Hepatocyte (in vitro differentiated cells): ENCODE results near the gene KCNJ4. TPM values are rescaled to one million over a fixed set of nuclear protein-coding genes. Genes with fewer than 3 reads are reported as not detected.
A peak's percentile ranks its signal among the peaks of the same experiment; 100 is the strongest.
"Not testable (repeated sequence)": the region's sequence is repeated elsewhere in the genome, so short reads cannot be mapped to it uniquely, and the experiment has no call there.

ENCODE experiments used
- DNase-seq: peaks from one replicate; pipeline ENCODE4 v3.0.0-alpha.2; 2016; ENCODE audit warnings: low spot score
- H2AFZ ChIP-seq: fragments of 200-600 bp; sonication (generic); 2 replicates; pipeline ENCODE4 v1.6.0; 2016; ENCODE audit warnings: antibody characterized with exemption, mild to moderate bottlenecking
- H3K27ac ChIP-seq: fragments of 200-600 bp; sonication (generic); 2 replicates; pipeline ENCODE4 v1.5.1; 2016; ENCODE audit warnings: mild to moderate bottlenecking
- H3K27me3 ChIP-seq: fragments of 200-600 bp; sonication (generic); 2 replicates; pipeline ENCODE4 v1.6.1; 2016
- H3K36me3 ChIP-seq: fragments of 200-600 bp; sonication (generic); replicated peaks from 2 replicates; pipeline ENCODE4 v1.5.1; 2016; ENCODE audit warnings: low read depth; ENCODE audit not compliant: insufficient read depth
- H3K4me1 ChIP-seq: fragments of 200-600 bp; sonication (generic); 2 replicates; pipeline ENCODE4 v1.5.1; 2016; ENCODE audit warnings: mild to moderate bottlenecking, moderate library complexity; ENCODE audit not compliant: insufficient read depth
- H3K4me2 ChIP-seq: fragments of 200-600 bp; sonication (generic); 2 replicates; pipeline ENCODE4 v1.6.0; 2016
- H3K4me3 ChIP-seq: fragments of 200-600 bp; sonication (generic); 2 replicates; pipeline ENCODE4 v1.5.1; 2016; ENCODE audit warnings: mild to moderate bottlenecking
- H3K79me2 ChIP-seq: fragments of 200-600 bp; sonication (generic); 2 replicates; pipeline ENCODE4 v1.6.0; 2017; ENCODE audit warnings: mild to moderate bottlenecking
- H3K9me2 ChIP-seq: fragments of 200-600 bp; sonication (generic); replicated peaks from 2 replicates; pipeline ENCODE4 v1.6.0; 2017; ENCODE audit warnings: mild to moderate bottlenecking; ENCODE audit not compliant: insufficient read depth
- H3K9me3 ChIP-seq: fragments of 200-600 bp; sonication (generic); 2 replicates; pipeline ENCODE4 v1.5.1; 2016; ENCODE audit warnings: low read depth, mild to moderate bottlenecking
- H4K20me1 ChIP-seq: fragments of 200-600 bp; sonication (generic); 2 replicates; pipeline ENCODE4 v1.6.0; 2016; ENCODE audit warnings: mild to moderate bottlenecking; ENCODE audit not compliant: insufficient read depth, poor library complexity, severe bottlenecking
- CTCF ChIP-seq: fragments of 200-600 bp; sonication (generic); IDR thresholded peaks from 2 replicates; pipeline ENCODE4 v1.5.1; 2016; ENCODE audit warnings: antibody characterized with exemption, mild to moderate bottlenecking; ENCODE audit not compliant: poor library complexity
- WGBS: methylation state at CpG from one replicate; pipeline ENCODE4 v1.1.6; 2016; ENCODE audit warnings: low lambda C conversion rate; ENCODE audit errors: missing lambda C conversion rate; 5-methylcytosine and 5-hydroxymethylcytosine counted together
- polyA plus RNA-seq: library from polyadenylated mRNA; unstranded; fragments of >200 nt; fragmentation: Nextera tagmentation; extraction: Ambion mirVana; gene quantifications from 2 replicates; pipeline ENCODE4 v1.2.1, GENCODE V29; 2016
- total RNA-seq: library from RNA; depleted of rRNA; stranded (reverse); fragments of >200 nt; gene quantifications from 2 replicates; pipeline ENCODE4 v1.2.3, GENCODE V29; 2014

The KCNJ4 gene
- total and polyA plus RNA-seq, 2 experiments from 2014 or later: 0.08 to 0.50 TPM

GRCh38 chr22:38397189-38398085, 57.6 kb downstream of the KCNJ4 start:
- H3K9me3 ChIP-seq: no peaks in the 10 kb centered on the region
- peaks cover 26% of the 10 kb centered on the region for H3K4me1 ChIP-seq
- H3K36me3 ChIP-seq: no peaks in the 10 kb centered on the region
- H2AFZ ChIP-seq: peak overlapping the region; percentile 97
- H3K4me2 ChIP-seq: peak overlapping the region; percentile 91
- no peaks in the 10 kb centered on the region for H3K9me2 ChIP-seq
- peak overlapping the region; percentile 83 for H3K4me3 ChIP-seq
- H3K79me2 ChIP-seq: peaks cover 53% of the 10 kb centered on the region
- no peaks in the 10 kb centered on the region for H3K27me3 ChIP-seq
- 1% methylated on average over 44 of the region's 60 CpGs for WGBS
- TF ChIP-seq CTCF: no peak
- DNase-seq: peak; percentile 54
- peak overlapping the region; percentile 98 for H3K27ac ChIP-seq
- H4K20me1 ChIP-seq: peaks cover 11% of the 10 kb centered on the region

- 60% methylated on average over 12 of the region's 12 CpGs for WGBS
- not testable (repeated sequence) for DNase-seq, H3K27me3 ChIP-seq
These were observed 58.4 kb downstream of the KCNJ4 start for GRCh38 chr22:38396440-38397069.

GRCh38 chr22:38395944-38396343, 59.1 kb downstream of the KCNJ4 start:
- DNase-seq, H3K9me2 ChIP-seq, H3K27me3 ChIP-seq, H2AFZ ChIP-seq, H3K36me3 ChIP-seq, H3K9me3 ChIP-seq, H3K4me3 ChIP-seq: not testable (repeated sequence)
- peaks cover 68% of the 10 kb centered on the region for H3K79me2 ChIP-seq
- peaks cover 11% of the 10 kb centered on the region for H4K20me1 ChIP-seq
- H3K4me1 ChIP-seq: peaks cover 26% of the 10 kb centered on the region
- H3K4me2 ChIP-seq: peak overlapping the region; percentile 91
- peak overlapping the region; percentile 52 for H3K27ac ChIP-seq

More at GRCh38 chr22:38396440-38397069, 58.4 kb downstream of the KCNJ4 start:
- not testable (repeated sequence) for H2AFZ ChIP-seq, H3K9me2 ChIP-seq, H3K9me3 ChIP-seq, H3K36me3 ChIP-seq
- Histone ChIP-seq H4K20me1 (peaks cover 11% of the 10 kb centered on the region), H3K4me3 (peak overlapping the region; percentile 83), H3K79me2 (peaks cover 62% of the 10 kb centered on the region), H3K4me1 (peaks cover 26% of the 10 kb centered on the region), H3K27ac (peak overlapping the region; percentile 52), H3K4me2 (peak overlapping the region; percentile 91)

- H3K4me2 ChIP-seq: peak overlapping the region; percentile 91
These were observed 59.9 kb downstream of the KCNJ4 start for GRCh38 chr22:38394929-38395624.

GRCh38 chr22:38389428-38389818, 65.6 kb downstream of the KCNJ4 start:
- not testable (repeated sequence) for H3K36me3 ChIP-seq, H3K4me1 ChIP-seq, DNase-seq, H2AFZ ChIP-seq, H3K27me3 ChIP-seq, H3K27ac ChIP-seq, H4K20me1 ChIP-seq, H3K4me3 ChIP-seq, H3K9me2 ChIP-seq, H3K4me2 ChIP-seq, H3K9me3 ChIP-seq
- 91% methylated on average over 4 of the region's 4 CpGs for WGBS
- H3K79me2 ChIP-seq: peaks cover 72% of the 10 kb centered on the region

More at GRCh38 chr22:38394929-38395624, 59.9 kb downstream of the KCNJ4 start:
- peaks cover 11% of the 10 kb centered on the region for H4K20me1 ChIP-seq
- not testable (repeated sequence) for H3K36me3 ChIP-seq, H3K9me3 ChIP-seq, H2AFZ ChIP-seq, H3K4me3 ChIP-seq, H3K27me3 ChIP-seq, DNase-seq, H3K9me2 ChIP-seq
- H3K79me2 ChIP-seq: peaks cover 77% of the 10 kb centered on the region
- peak overlapping the region; percentile 27 for H3K27ac ChIP-seq
- 48% methylated on average over 6 of the region's 6 CpGs for WGBS
- peaks cover 23% of the 10 kb centered on the region for H3K4me1 ChIP-seq

- not testable (repeated sequence) for H3K4me2 ChIP-seq, H3K27me3 ChIP-seq, H3K27ac ChIP-seq, H3K4me1 ChIP-seq, DNase-seq, H2AFZ ChIP-seq, H3K9me3 ChIP-seq, H3K36me3 ChIP-seq, H4K20me1 ChIP-seq, H3K4me3 ChIP-seq, H3K9me2 ChIP-seq
- H3K79me2 ChIP-seq: peaks cover 67% of the 10 kb centered on the region
- WGBS: 76% methylated on average over 6 of the region's 6 CpGs
These were observed 66.2 kb downstream of the KCNJ4 start for GRCh38 chr22:38388506-38389427.

GRCh38 chr22:38386918-38387317, 68.1 kb downstream of the KCNJ4 start:
- whole genome bisulfite sequencing: 80% methylated on average over 5 of the region's 5 CpGs
- H3K4me2 ChIP-seq, DNase-seq, H3K9me2 ChIP-seq, H3K9me3 ChIP-seq, H3K4me1 ChIP-seq, H3K27me3 ChIP-seq, H3K36me3 ChIP-seq, H3K4me3 ChIP-seq, H3K27ac ChIP-seq, H2AFZ ChIP-seq, H4K20me1 ChIP-seq: not testable (repeated sequence)
- peaks cover 65% of the 10 kb centered on the region for H3K79me2 ChIP-seq
